GM18498 (cell line): ENCODE measurements around the gene HSD17B2.
"Not testable (repeated sequence)": the region's sequence is repeated elsewhere in the genome, so short reads cannot be mapped to it uniquely, and the experiment has no call there.

ENCODE experiments used
- ATAC-seq: cut with Tn5 transposase; IDR thresholded peaks from one replicate; pipeline ENCODE4 v1.9.1; 2021; ENCODE audit warnings: mild to moderate bottlenecking, moderate library complexity; ENCODE audit not compliant: unreplicated experiment

Gene HSD17B2

GRCh38 chr16:82118749-82119148 lies 83.7 kb downstream of the HSD17B2 start:
- ATAC-seq = no peak

DNA sequence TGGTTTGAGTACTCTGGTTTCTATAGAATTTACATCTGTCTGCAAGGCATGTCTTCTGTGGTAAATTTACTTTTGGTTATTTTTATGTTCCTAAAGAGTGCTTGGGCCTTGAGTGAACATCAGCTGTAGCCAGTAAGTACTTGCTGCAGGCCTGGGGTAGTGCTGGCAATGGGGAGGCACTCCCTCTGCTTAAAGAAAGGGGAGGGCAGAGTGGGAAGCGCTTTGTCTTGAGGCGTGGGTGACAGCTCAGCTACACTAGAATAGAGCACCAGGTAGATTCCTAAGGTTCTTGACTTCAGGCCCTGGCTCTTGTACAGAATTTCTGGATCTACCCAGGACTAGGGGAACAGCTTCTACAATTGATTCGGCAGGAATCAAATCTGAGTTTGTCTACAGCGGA lies 84.4 kb downstream of the HSD17B2 start:
- no peak for ATAC-seq

DNA sequence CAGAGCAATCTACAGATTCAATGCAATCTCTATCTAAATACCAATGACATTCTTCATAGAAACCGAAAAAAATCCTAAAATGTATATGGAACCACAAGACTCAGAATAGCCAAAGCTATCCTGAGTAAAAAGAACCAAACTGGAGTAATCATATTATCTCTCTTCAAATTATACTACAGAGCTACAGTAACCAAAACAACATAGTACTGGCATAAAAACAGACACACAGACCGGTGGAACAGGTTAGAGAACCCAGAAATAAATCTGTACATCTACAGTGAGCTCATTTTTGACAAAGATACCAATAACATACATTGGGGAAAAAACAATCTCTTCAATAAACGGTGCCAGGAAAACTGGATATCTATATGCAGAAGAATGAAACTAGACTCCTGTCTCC lies 89.6 kb downstream of the HSD17B2 start:
- no peak for ATAC-seq

DNA sequence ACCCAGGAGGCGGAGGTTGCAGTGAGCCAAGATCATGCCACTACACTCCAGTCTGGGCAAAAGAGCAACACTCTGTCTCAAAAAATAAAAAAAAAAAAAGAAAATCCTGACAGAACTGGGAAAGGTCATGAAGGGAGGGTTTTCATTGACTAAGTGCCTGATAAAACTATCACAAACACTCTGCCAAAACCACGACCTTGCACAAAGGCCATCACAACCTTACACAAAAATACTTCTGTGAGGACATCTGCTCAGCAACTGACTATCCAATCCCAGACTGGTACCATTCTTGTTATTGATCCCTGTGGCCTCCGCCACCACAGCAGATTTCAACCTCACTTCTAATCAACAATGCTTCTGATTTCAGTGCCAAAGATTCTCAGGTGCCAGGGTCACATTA lies 94.8 kb downstream of the HSD17B2 start:
- ATAC-seq = no peak

GRCh38 chr16:82133798-82134197 lies 98.7 kb downstream of the HSD17B2 start:
- ATAC-seq = no peak

- ATAC-seq = no peak
These were observed 99.8 kb downstream of the HSD17B2 start for GRCh38 chr16:82134846-82135245.

DNA sequence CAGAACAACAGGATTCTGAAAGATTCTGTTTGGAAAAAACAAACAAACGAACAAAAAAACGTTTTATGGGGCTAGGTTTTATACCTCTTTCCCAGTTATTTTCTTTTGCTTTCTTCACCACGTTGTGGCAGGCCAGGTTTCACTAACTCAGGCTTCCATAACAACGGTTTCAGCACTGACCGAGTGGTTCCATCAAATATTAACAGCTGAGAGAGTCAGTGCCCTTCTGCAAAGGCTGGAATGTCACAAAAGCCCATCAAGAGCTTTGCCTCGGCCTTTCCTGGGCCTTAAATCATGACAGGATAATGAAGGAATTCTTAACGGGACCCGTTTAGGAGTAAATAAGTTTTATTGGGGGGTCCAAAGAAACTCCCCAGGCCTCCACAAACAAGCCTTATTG lies 100.8 kb downstream of the HSD17B2 start:
- no peak for ATAC-seq

DNA sequence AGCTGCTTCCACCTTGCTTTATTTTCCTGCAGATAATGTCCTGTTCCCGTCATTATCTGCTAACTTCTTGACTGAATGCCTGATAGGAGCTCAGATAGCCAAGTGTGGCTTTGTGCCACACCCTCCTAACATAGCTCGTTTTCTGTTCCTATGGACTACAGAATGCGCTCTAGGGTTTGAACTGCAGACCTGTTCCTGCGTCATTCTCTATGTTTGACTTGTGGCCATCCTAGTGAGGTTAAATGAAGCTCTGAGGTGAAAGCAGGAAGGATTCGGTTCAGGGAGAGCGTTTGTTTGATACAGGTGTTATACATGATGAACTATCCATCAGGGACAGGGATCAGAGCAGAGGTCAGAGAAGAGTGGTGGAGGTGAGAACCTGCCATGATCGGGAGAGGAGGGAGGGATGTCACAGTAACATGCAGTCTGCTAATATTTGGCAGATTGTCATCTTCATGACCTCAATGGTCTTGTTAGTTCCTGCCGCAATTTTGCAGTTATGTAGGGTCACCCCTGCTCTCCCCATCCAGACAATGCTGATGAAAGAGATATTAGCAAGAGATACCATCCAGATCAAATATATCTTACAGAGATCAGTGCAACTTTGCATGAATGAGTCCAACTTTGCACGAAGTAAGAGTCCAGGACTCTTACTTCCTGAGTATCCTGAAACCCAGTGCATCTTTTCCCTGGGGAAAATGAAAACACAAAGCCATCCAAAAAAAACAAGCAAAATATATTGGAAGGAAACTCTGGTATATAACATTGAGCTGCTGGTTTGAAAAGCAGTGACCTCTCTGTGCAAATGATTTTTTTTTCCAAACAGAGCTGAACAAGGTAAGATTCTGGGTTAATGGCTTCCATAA lies 102.1 kb downstream of the HSD17B2 start:
- ATAC-seq = no peak

- no peak for ATAC-seq
These were observed 102.7 kb downstream of the HSD17B2 start for GRCh38 chr16:82137822-82138167.

GRCh38 chr16:82138478-82139285 lies 103.6 kb downstream of the HSD17B2 start:
- ATAC-seq = no peak

- not testable (repeated sequence) for ATAC-seq
These were observed 104.2 kb downstream of the HSD17B2 start for GRCh38 chr16:82139286-82139571.

DNA sequence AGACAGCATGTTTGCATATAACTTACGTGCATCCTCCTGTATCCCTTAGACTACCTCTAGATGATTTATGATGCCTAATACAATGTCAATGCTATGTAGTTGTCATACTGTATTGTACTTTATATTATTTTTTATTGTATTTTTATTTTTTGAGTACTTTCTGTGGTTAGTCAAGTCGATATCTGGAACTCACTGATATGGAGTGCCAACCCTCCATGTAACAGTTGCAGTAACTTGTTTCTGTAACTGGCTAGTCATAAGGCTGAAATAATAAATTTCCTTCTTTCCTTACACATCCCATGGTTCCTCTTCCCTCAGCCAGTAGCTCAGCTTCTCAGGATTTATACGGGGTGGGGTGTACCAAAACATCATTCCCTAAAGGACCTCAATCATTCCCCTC lies 111.5 kb downstream of the HSD17B2 start:
- ATAC-seq = no peak

DNA sequence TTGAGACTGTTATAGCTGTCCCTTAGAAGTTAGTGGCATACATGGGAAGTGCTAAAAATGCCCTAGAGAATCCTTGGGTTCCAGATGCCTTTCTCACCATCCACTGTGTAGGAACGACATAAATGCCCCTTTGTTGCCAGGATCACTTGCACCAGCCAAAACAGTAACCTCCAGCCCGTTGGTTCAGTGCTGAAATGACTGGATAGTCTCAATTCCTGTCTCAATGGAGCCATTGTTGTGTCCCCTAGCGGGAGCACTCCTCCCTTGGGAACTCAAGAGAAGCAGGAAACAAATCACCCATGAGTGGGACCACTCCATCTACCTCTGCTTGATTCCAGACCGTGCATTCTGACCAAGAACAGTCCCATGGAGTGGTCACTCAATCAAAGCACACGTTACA lies 111.9 kb downstream of the HSD17B2 start:
- ATAC-seq = no peak

DNA sequence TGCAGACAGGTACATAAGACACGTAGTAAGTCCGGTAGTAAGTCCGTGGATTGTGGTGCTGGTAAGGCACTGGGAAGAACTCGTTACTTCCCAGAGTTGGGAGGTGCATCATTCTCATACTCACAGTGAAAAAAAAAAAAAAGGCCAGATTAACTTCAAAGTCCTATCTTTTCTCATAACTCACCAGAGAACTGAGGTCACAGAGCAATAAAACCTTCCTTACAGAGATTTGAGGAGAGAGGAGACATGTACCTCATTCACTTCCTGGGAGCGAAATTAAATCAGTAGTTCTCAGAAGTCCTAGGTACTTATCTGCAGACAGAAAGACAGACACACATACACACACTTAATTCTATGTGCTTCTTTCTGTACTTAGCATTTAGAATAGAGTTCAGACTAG lies 112.5 kb downstream of the HSD17B2 start:
- no peak for ATAC-seq
